AG09309 (cell line): Measurements from ENCODE around the gene ABAT.

Experiments
- DNase-seq: peaks from one replicate; pipeline ENCODE4 v3.0.0-alpha.2; 2010; ENCODE audit warnings: low read depth
- H3K4me3 ChIP-seq: 2 replicates; pipeline ENCODE4 v1.5.1; 2011; ENCODE audit warnings: mild to moderate bottlenecking, low read depth, low read length, moderate library complexity; ENCODE audit not compliant: control insufficient read depth
- TF ChIP-seq, protein P1 (sequence below): IDR thresholded peaks from 2 replicates; pipeline ENCODE4 v1.5.1; 2011; ENCODE audit warnings: mild to moderate bottlenecking, low read depth, low read length, inconsistent platforms; ENCODE audit not compliant: insufficient read depth, control insufficient read depth; ENCODE audit errors: missing control alignments

ABAT gene

DNA sequence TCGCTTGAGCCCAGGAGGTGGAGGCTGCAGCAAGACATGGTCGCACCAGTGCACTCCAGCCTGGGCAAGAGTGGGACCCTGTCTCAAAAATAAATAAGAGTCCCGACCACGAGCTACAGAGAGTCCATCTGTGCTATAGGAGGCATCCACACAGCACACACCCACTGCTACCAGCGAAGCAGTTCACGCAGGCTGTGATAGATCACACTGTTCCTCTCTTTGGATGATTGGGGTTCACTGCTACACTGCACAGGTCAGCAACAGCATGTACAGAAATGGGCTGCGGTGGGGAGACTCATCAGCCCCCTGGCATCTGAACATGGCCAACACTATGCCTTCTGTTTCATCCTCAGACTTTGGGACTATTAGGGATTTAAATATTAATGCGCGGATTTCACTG, 157.0 kb downstream of the ABAT start:
- TF ChIP-seq, protein P1, sequence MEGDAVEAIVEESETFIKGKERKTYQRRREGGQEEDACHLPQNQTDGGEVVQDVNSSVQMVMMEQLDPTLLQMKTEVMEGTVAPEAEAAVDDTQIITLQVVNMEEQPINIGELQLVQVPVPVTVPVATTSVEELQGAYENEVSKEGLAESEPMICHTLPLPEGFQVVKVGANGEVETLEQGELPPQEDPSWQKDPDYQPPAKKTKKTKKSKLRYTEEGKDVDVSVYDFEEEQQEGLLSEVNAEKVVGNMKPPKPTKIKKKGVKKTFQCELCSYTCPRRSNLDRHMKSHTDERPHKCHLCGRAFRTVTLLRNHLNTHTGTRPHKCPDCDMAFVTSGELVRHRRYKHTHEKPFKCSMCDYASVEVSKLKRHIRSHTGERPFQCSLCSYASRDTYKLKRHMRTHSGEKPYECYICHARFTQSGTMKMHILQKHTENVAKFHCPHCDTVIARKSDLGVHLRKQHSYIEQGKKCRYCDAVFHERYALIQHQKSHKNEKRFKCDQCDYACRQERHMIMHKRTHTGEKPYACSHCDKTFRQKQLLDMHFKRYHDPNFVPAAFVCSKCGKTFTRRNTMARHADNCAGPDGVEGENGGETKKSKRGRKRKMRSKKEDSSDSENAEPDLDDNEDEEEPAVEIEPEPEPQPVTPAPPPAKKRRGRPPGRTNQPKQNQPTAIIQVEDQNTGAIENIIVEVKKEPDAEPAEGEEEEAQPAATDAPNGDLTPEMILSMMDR = no peak
- DNase-seq = no peak
- H3K4me3 ChIP-seq = no peak overlapping the region

DNA sequence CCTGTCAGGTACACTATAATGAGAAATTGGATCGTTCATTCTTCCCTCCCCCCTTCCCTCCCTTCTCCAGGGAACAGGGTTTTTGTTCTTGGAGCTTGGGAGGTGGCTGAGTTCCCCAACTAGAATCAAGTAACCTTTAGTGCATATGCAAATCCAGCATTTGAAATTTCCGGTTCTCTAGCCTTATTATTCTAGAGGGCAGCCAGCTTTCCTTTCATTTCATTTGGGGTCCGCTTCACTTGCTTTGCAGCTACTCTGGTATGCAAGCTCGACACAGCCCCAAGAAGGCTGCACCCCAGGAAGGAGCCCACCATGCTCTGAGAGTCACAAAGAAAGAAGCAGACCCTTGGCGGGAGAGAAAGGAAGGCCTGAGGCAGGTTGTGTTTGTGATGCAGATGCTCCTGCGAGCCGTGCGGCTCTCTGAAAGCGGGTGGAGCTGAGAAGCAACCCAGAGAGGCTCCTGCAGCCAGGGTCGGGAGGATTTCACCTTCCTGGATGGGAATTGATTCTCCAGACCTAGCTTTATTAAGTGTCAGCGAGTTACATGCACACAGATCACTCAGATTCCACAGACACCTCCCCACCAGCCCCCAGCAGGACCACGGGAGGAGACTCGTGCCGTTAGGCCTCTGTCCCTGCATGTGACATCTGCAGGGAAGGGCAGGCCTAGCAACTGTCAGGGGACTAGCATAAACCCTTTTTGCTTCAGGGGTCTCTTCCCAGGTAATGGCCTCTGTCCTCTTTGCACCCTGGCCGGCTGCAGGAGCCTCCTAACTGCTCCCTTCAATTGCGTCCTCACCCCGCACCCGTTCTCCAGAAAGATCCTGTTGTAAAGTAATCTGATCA, 157.7 kb downstream of the ABAT start:
- no peak overlapping the region for H3K4me3 ChIP-seq
- TF ChIP-seq, protein P1 = no peak
- DNase-seq = no peak

DNA sequence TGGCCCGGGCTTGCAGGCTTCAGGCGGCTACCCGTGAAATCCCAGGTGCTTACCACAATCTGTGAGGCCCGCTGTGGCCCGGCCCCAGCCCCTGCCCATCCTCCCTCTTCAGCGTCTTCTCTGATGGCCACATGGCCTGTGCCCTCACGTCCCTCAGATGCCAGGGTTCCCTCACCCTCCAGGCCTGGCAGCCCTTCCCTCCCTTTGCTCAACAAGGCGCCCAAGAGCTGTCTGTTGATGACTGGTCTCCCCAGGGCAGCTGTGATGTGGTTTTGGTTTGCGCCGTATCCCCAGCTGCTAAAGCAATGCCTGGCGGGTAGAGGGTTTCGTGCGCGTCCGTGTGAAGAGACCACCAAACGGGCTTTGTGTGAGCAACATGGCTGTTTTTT, 158.3 kb downstream of the ABAT start:
- no peak for DNase-seq
- TF ChIP-seq, protein P1 = no peak
- H3K4me3 ChIP-seq = no peak overlapping the region
